ENCODE measurements around the gene PCGF3. TPM values are rescaled to one million over a fixed set of nuclear protein-coding genes. Genes with fewer than 3 reads are reported as not detected.
"Not testable (repeated sequence)": the region's sequence is repeated elsewhere in the genome, so short reads cannot be mapped to it uniquely, and the experiment has no call there.

Gene PCGF3
- total RNA-seq, 1 experiment from 2014 or later = 22.7 TPM

GRCh38 chr4:729336-730315 lies 24.0 kb downstream of the PCGF3 start:
- in situ Hi-C loops (cut with HindIII; ENCODE audit: low pct_unique_long_range_greater_than_20kb, low sequenced_read_pairs) = no loop called here
- no peak for DNase-seq (ENCODE audit: low read depth, low spot score)

GRCh38 chr4:730511-730910 lies 24.9 kb downstream of the PCGF3 start:
- in situ Hi-C loops (cut with HindIII; ENCODE audit: low pct_unique_long_range_greater_than_20kb, low sequenced_read_pairs) = no loop called here

GRCh38 chr4:730946-731904 lies 25.6 kb downstream of the PCGF3 start:
- in situ Hi-C loops (cut with HindIII; ENCODE audit: low pct_unique_long_range_greater_than_20kb, low sequenced_read_pairs); DNase-seq (ENCODE audit: low read depth, low spot score): not testable (repeated sequence)

More at GRCh38 chr4:730511-730910, 24.9 kb downstream of the PCGF3 start:
- no peak for DNase-seq (ENCODE audit: low read depth, low spot score)

DNA sequence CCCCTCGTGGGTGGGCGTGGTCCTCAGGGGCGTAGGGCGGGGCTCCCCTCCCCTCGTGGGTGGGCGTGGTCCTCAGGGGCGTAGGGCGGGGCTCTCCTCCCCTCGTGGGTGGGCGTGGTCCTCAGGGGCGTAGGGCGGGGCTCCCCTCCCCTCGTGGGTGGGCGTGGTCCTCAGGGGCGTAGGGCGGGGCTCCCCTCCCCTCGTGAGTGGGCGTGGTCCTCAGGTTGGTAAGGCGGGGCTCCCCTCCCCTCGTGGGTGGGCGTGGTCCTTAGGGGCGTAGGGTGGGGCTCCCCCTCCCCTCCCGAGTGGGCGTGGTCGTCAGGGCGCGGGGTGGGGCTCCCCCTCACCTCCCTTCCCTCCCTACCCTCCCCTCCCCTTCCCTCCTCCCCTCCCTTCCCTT lies 26.3 kb downstream of the PCGF3 start:
- in situ Hi-C loops (cut with HindIII; ENCODE audit: low pct_unique_long_range_greater_than_20kb, low sequenced_read_pairs); DNase-seq (ENCODE audit: low read depth, low spot score): not testable (repeated sequence)

GRCh38 chr4:732486-732885 lies 26.9 kb downstream of the PCGF3 start:
- DNase-seq (ENCODE audit: low read depth, low spot score) = no peak
- in situ Hi-C loops (cut with HindIII; ENCODE audit: low pct_unique_long_range_greater_than_20kb, low sequenced_read_pairs) = no loop called here

GRCh38 chr4:732911-733630 lies 27.4 kb downstream of the PCGF3 start:
- in situ Hi-C loops (cut with HindIII; ENCODE audit: low pct_unique_long_range_greater_than_20kb, low sequenced_read_pairs) = no loop called here

DNA sequence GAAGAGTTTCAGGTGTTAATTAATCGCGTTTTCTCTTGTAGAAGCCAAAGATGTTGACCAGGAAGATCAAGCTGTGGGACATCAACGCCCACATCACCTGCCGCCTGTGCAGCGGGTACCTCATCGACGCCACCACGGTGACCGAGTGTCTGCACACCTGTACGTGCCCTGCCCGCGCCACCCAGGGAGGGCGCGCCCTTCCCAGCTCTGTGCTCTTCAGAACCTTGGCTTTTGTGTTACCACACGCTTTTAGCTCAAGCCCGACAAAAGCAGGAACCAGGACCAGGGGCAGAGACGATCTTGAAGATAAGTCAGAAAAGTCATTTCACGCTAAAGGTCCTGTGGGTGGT lies 28.0 kb downstream of the PCGF3 start:
- in situ Hi-C loops (cut with HindIII; ENCODE audit: low pct_unique_long_range_greater_than_20kb, low sequenced_read_pairs) = no loop called here
- DNase-seq (ENCODE audit: low read depth, low spot score) = no peak

More at GRCh38 chr4:732911-733630, 27.4 kb downstream of the PCGF3 start:
- DNase-seq (ENCODE audit: low read depth, low spot score) = no peak

GRCh38 chr4:734075-734474 lies 28.4 kb downstream of the PCGF3 start:
- DNase-seq (ENCODE audit: low read depth, low spot score) = no peak
- in situ Hi-C loops (cut with HindIII; ENCODE audit: low pct_unique_long_range_greater_than_20kb, low sequenced_read_pairs) = no loop called here

- in situ Hi-C loops (cut with HindIII; ENCODE audit: low pct_unique_long_range_greater_than_20kb, low sequenced_read_pairs) = no loop called here
- no peak for DNase-seq (ENCODE audit: low read depth, low spot score)
These were observed 29.3 kb downstream of the PCGF3 start for GRCh38 chr4:734951-735350.

GRCh38 chr4:735583-735982 lies 30.0 kb downstream of the PCGF3 start:
- in situ Hi-C loops (cut with HindIII; ENCODE audit: low pct_unique_long_range_greater_than_20kb, low sequenced_read_pairs) = no loop called here
- DNase-seq (ENCODE audit: low read depth, low spot score) = no peak

DNA sequence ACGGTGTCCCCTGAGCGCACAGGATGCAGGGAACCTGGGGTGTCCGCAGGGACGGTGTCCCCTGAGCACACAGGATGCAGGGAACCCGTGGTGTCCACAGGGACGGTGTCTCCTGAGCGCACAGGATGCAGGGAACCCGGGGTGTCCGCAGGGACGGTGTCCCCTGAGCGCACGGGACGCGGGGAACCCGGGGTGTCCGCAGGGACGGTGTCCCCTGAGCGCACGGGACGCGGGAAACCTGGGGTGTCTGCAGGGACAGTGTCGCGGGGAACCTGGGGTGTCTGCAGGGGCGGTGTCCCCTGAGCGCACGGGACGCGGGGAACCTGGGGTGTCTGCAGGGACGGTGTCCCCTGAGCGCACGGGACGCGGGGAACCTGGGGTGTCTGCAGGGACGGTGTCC lies 30.9 kb downstream of the PCGF3 start:
- DNase-seq (ENCODE audit: low read depth, low spot score); in situ Hi-C loops (cut with HindIII; ENCODE audit: low pct_unique_long_range_greater_than_20kb, low sequenced_read_pairs): not testable (repeated sequence)

DNA sequence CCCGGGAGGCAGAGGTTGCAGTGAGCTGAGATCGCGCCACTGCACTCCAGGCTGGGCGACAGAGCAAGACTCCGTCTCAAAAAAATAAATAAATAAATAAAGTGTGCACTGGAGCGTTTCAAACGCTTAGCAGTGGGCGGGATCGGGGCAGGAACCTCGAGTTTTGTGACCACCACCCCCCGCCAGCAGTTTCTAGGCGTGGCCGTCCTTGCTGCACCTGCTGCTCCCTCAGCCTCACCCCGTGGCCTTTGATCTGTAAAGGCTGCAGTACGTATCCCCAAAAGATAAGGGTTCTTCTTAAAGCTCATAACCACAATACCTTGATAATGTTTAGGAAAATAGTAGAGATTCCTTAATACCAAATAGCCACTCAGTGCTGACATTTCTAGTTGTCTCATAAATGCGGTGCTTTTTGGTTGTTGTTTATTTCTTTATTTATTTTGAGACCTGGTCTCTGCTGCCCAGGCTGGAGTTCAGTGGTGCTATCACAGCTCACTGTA lies 33.2 kb downstream of the PCGF3 start:
- DNase-seq (ENCODE audit: low read depth, low spot score) = no peak
- in situ Hi-C loops (cut with HindIII; ENCODE audit: low pct_unique_long_range_greater_than_20kb, low sequenced_read_pairs) = no loop called here

GRCh38 chr4:739569-739968 lies 33.9 kb downstream of the PCGF3 start:
- in situ Hi-C loops (cut with HindIII; ENCODE audit: low pct_unique_long_range_greater_than_20kb, low sequenced_read_pairs) = no loop called here
- no peak for DNase-seq (ENCODE audit: low read depth, low spot score)

DNA sequence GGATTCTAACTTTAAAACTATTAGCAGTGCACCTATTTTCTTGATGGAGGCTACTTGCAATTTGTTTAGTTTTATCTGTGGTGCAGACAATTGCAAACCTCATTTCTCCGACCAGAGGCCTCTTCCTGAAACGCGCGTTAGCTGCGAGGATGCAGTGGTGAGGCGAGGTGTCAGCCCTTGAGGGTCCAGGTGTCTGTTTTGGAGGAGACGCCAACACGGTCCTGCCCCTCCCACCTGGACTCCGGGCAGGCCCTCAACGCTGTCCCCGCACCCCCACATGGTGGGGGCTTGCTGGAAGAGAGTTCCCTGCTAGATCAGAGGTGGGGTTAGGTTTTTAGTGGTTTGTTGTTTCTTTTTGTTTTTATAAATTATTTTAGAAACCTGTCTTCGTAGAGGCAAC lies 34.4 kb downstream of the PCGF3 start:
- DNase-seq (ENCODE audit: low read depth, low spot score) = no peak
- in situ Hi-C loops (cut with HindIII; ENCODE audit: low pct_unique_long_range_greater_than_20kb, low sequenced_read_pairs) = no loop called here

- in situ Hi-C loops (cut with HindIII; ENCODE audit: low pct_unique_long_range_greater_than_20kb, low sequenced_read_pairs) = no loop called here
- DNase-seq (ENCODE audit: low read depth, low spot score) = no peak
These were observed 35.1 kb downstream of the PCGF3 start for GRCh38 chr4:740656-741282.

- no peak for DNase-seq (ENCODE audit: low read depth, low spot score)
- in situ Hi-C loops (cut with HindIII; ENCODE audit: low pct_unique_long_range_greater_than_20kb, low sequenced_read_pairs) = no loop called here
These were observed 36.6 kb downstream of the PCGF3 start for GRCh38 chr4:742096-742741.

All from SK-MEL-5 (cell line).